ENCODE results near the gene SLC37A1. TPM values are rescaled to one million over a fixed set of nuclear protein-coding genes. Genes with fewer than 3 reads are reported as not detected.

Gene SLC37A1
- total and polyA plus RNA-seq, 2 donors = 5.7 to 7.9 TPM

GRCh38 chr21:42473498-42474042 lies 40.1 kb upstream of the SLC37A1 start:
- H3K4me3 ChIP-seq (ENCODE audit: low read depth, low read length) = no peak overlapping the region
- 87% methylated on average over 9 of the region's 9 CpGs for WGBS
- no peak for DNase-seq (ENCODE audit: extremely low spot score)
- H3K36me3 ChIP-seq (ENCODE audit: insufficient read depth) = no peaks in the 10 kb centered on the region
- no peaks in the 10 kb centered on the region for H3K4me1 ChIP-seq (ENCODE audit: insufficient read depth)
- H3K27ac ChIP-seq (ENCODE audit: low read depth) = no peak overlapping the region

- 71% methylated on average over 14 of the region's 14 CpGs for WGBS
- no peaks in the 10 kb centered on the region for H3K4me1 ChIP-seq (ENCODE audit: insufficient read depth)
Measured at GRCh38 chr21:42474043-42474831, 39.4 kb upstream of the SLC37A1 start.

GRCh38 chr21:42475036-42475435 lies 38.6 kb upstream of the SLC37A1 start:
- Histone ChIP-seq H3K27ac (ENCODE audit: low read depth) (no peak overlapping the region), H3K4me3 (ENCODE audit: low read depth, low read length) (no peak overlapping the region), H3K36me3 (ENCODE audit: insufficient read depth) (no peaks in the 10 kb centered on the region), H3K4me1 (ENCODE audit: insufficient read depth) (no peaks in the 10 kb centered on the region)
- WGBS = 83% methylated on average over 7 of the region's 7 CpGs
- DNase-seq (ENCODE audit: extremely low spot score) = no peak

More at GRCh38 chr21:42474043-42474831, 39.4 kb upstream of the SLC37A1 start:
- Histone ChIP-seq H3K36me3 (ENCODE audit: insufficient read depth) (no peaks in the 10 kb centered on the region), H3K27ac (ENCODE audit: low read depth) (no peak overlapping the region), H3K4me3 (ENCODE audit: low read depth, low read length) (no peak overlapping the region)
- DNase-seq (ENCODE audit: extremely low spot score) = no peak

GRCh38 chr21:42475526-42476387 lies 37.9 kb upstream of the SLC37A1 start:
- DNase-seq (ENCODE audit: extremely low spot score) = no peak
- H3K4me3 ChIP-seq (ENCODE audit: low read depth, low read length) = no peak overlapping the region
- WGBS = 89% methylated on average over 18 of the region's 18 CpGs
- no peaks in the 10 kb centered on the region for H3K4me1 ChIP-seq (ENCODE audit: insufficient read depth)
- no peak overlapping the region for H3K27ac ChIP-seq (ENCODE audit: low read depth)
- H3K36me3 ChIP-seq (ENCODE audit: insufficient read depth) = no peaks in the 10 kb centered on the region

GRCh38 chr21:42476388-42477331 lies 37.0 kb upstream of the SLC37A1 start:
- Histone ChIP-seq H3K27ac (ENCODE audit: low read depth) (no peak overlapping the region), H3K36me3 (ENCODE audit: insufficient read depth) (no peaks in the 10 kb centered on the region), H3K4me1 (ENCODE audit: insufficient read depth) (no peaks in the 10 kb centered on the region), H3K4me3 (ENCODE audit: low read depth, low read length) (no peak overlapping the region)
- DNase-seq (ENCODE audit: extremely low spot score) = no peak
- 88% methylated on average over 25 of the region's 25 CpGs for WGBS

DNA sequence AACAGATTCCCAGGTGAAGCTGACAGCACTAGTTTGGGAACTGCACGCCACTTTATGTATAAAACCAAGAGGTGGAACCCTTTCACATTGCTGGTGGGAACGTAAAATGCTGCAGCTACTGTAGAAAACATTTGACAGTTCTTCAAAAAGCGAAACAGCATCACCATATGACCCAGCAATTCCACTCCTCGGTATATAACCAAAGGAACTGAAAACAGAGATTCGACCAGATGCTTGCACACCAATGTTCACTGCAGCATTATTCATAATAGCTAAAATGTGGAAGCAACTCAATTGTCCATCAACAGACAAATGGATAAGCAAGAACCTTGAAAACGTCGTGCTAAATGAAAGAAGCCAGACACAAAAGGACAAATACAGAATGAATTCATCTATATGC lies 35.1 kb upstream of the SLC37A1 start:
- Histone ChIP-seq H3K27ac (ENCODE audit: low read depth) (no peak overlapping the region), H3K4me1 (ENCODE audit: insufficient read depth) (no peaks in the 10 kb centered on the region), H3K4me3 (ENCODE audit: low read depth, low read length) (no peak overlapping the region), H3K36me3 (ENCODE audit: insufficient read depth) (no peaks in the 10 kb centered on the region)
- no peak for DNase-seq (ENCODE audit: extremely low spot score)
- WGBS = 78% methylated on average over 7 of the region's 7 CpGs

GRCh38 chr21:42479582-42479981 lies 34.1 kb upstream of the SLC37A1 start:
- Histone ChIP-seq H3K27ac (ENCODE audit: low read depth) (no peak overlapping the region), H3K36me3 (ENCODE audit: insufficient read depth) (no peaks in the 10 kb centered on the region), H3K4me1 (ENCODE audit: insufficient read depth) (no peaks in the 10 kb centered on the region), H3K4me3 (ENCODE audit: low read depth, low read length) (no peak overlapping the region)
- WGBS = 80% methylated on average over 5 of the region's 5 CpGs
- DNase-seq (ENCODE audit: extremely low spot score) = no peak

GRCh38 chr21:42480736-42481135 lies 32.9 kb upstream of the SLC37A1 start:
- Histone ChIP-seq H3K4me1 (ENCODE audit: insufficient read depth) (no peaks in the 10 kb centered on the region), H3K4me3 (ENCODE audit: low read depth, low read length) (no peak overlapping the region), H3K36me3 (ENCODE audit: insufficient read depth) (no peaks in the 10 kb centered on the region), H3K27ac (ENCODE audit: low read depth) (no peak overlapping the region)
- no peak for DNase-seq (ENCODE audit: extremely low spot score)
- WGBS = 91% methylated on average over 10 of the region's 10 CpGs

DNA sequence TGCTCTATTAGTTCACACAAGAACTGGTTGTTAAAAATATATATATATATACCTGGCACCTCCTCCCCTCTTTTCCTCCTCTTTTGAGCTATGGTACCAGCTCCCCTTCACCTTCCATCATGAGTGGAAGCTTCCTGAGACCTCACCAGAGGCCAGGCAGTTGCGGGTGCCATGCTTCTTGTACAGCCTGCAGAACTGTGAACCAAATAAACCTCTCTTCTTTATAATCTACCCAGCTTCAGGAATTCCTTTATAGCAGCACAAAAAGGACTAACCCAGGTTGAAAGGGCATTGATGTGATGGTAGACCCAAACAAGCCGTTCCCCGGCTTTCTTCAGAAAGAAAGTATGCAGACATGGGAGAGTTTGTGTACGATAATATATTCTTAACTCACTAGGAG lies 32.5 kb upstream of the SLC37A1 start:
- 91% methylated on average over 4 of the region's 4 CpGs for WGBS
- Histone ChIP-seq H3K36me3 (ENCODE audit: insufficient read depth) (no peaks in the 10 kb centered on the region), H3K4me1 (ENCODE audit: insufficient read depth) (no peaks in the 10 kb centered on the region), H3K27ac (ENCODE audit: low read depth) (no peak overlapping the region), H3K4me3 (ENCODE audit: low read depth, low read length) (no peak overlapping the region)
- DNase-seq (ENCODE audit: extremely low spot score) = no peak

DNA sequence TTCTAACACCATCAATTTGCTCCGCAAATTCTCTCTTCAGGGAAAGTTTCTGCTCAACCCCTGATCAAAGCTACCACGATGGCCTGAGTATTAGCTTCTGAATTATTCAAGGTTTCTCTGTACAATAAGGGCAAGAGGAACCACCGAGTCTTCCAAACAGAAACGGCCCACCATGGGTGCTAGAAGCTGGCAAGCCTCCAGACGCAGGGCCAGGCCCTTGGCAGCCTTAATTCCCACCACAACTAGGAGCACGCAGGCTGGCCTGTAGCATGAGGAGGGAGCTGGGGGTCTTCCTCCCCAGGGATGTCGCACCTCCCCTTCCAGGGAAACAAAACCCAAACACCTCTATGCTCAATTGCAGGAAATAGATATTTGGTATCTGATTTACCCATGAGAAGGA lies 28.7 kb upstream of the SLC37A1 start:
- no peak for DNase-seq (ENCODE audit: extremely low spot score)
- 84% methylated on average over 7 of the region's 7 CpGs for WGBS
- Histone ChIP-seq H3K27ac (ENCODE audit: low read depth) (no peak overlapping the region), H3K36me3 (ENCODE audit: insufficient read depth) (no peaks in the 10 kb centered on the region), H3K4me3 (ENCODE audit: low read depth, low read length) (no peak overlapping the region), H3K4me1 (ENCODE audit: insufficient read depth) (no peaks in the 10 kb centered on the region)

GRCh38 chr21:42486072-42486471 lies 27.6 kb upstream of the SLC37A1 start:
- Histone ChIP-seq H3K4me1 (ENCODE audit: insufficient read depth) (no peaks in the 10 kb centered on the region), H3K36me3 (ENCODE audit: insufficient read depth) (no peaks in the 10 kb centered on the region), H3K27ac (ENCODE audit: low read depth) (no peak overlapping the region), H3K4me3 (ENCODE audit: low read depth, low read length) (no peak overlapping the region)
- no peak for DNase-seq (ENCODE audit: extremely low spot score)
- 54% methylated on average over 6 of the region's 6 CpGs for WGBS

- DNase-seq (ENCODE audit: extremely low spot score) = no peak
- no peaks in the 10 kb centered on the region for H3K36me3 ChIP-seq (ENCODE audit: insufficient read depth)
- WGBS = 53% methylated on average over 5 of the region's 5 CpGs
- H3K4me1 ChIP-seq (ENCODE audit: insufficient read depth) = no peaks in the 10 kb centered on the region
- no peak overlapping the region for H3K4me3 ChIP-seq (ENCODE audit: low read depth, low read length)
- no peak overlapping the region for H3K27ac ChIP-seq (ENCODE audit: low read depth)
Measured at GRCh38 chr21:42486531-42486930, 27.1 kb upstream of the SLC37A1 start.

DNA sequence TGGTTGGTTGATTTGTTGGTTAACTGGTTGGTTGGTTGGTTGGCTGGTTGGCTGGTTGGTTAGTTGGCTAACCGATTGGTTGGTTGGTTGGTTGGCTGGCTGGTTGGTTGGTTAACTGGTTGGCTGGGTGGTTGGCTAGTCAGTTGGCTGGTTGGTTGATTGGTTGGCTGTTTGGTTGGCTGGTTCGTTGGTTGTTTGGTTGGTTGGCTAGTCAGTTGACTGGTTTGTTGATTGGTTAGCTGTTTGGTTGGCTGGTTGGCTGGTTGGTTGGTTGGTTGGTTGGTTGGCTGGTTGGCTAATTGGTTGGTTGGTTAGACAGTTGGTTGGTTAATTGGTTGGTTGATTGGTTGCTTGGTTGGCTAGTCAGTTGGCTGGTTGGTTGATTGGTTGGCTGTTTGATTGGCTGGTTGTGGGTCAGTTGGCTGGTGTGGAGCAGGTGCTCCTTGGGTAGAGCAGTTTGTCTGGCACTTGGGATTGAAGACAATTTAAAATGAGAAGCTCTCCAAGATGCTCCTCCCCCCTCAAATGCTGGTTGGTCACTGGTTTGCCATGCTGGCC lies 24.6 kb upstream of the SLC37A1 start:
- WGBS = 80% methylated on average over 2 of the region's 2 CpGs
- no peaks in the 10 kb centered on the region for H3K4me1 ChIP-seq (ENCODE audit: insufficient read depth)
- H3K4me3 ChIP-seq (ENCODE audit: low read depth, low read length) = no peak overlapping the region
- H3K27ac ChIP-seq (ENCODE audit: low read depth) = no peak overlapping the region
- no peak for DNase-seq (ENCODE audit: extremely low spot score)
- H3K36me3 ChIP-seq (ENCODE audit: insufficient read depth) = no peaks in the 10 kb centered on the region

Data from urinary bladder (tissue), 4 donors.